Activated CD8-positive, alpha-beta T cell treated with anti-CD3 and anti-CD28 coated beads for 36 hours (primary cell): ENCODE results near the gene CAMTA1. TPM values are rescaled to one million over a fixed set of nuclear protein-coding genes. Genes with fewer than 3 reads are reported as not detected.

ENCODE experiments used
- ATAC-seq: fragments of 200-7000 bp; cut with Tn5 transposase; one replicate; pipeline ENCODE4 v1.10.0; 2021; ENCODE audit warnings: mild to moderate bottlenecking, moderate library complexity
- CTCF ChIA-PET: fragments of 350-600 bp; sonication (Branson Sonifier 250); formaldehyde crosslinking; loops from one replicate; lab custom pipeline; 2021; ENCODE audit warnings: antibody characterized with exemption; lab: Charles Lee
- POLR2A ChIA-PET: fragments of 350-600 bp; sonication (Branson Sonifier 250); formaldehyde crosslinking; loops from one replicate; lab custom pipeline; 2021; ENCODE audit warnings: antibody characterized with exemption; lab: Charles Lee
- DNase-seq: peaks from one replicate; pipeline ENCODE4 v3.0.0-alpha.2; 2020
- H3K27ac Mint-ChIP-seq: one replicate; pipeline ENCODE4 v1.8.0; 2021; ENCODE audit warnings: mild to moderate bottlenecking, mixed read lengths
- H3K27me3 Mint-ChIP-seq: one replicate; pipeline ENCODE4 v1.8.0; 2021; ENCODE audit warnings: mixed read lengths
- H3K36me3 Mint-ChIP-seq: one replicate; pipeline ENCODE4 v1.8.0; 2021; ENCODE audit warnings: low read depth, mixed read lengths
- H3K4me1 Mint-ChIP-seq: one replicate; pipeline ENCODE4 v1.8.0; 2021; ENCODE audit warnings: low read depth, mixed read lengths
- H3K4me3 Mint-ChIP-seq: one replicate; pipeline ENCODE4 v1.8.0; 2021; ENCODE audit warnings: mild to moderate bottlenecking, moderate library complexity, mixed read lengths
- H3K9me3 Mint-ChIP-seq: one replicate; pipeline ENCODE4 v1.8.0; 2021; ENCODE audit warnings: mixed read lengths
- intact Hi-C: fragments of 100-400 bp; cut with micrococcal nuclease; formaldehyde crosslinking; loops from one replicate; pipeline ENCODE4 v1.10.0; 2022
- total RNA-seq, 2 experiments: library from RNA; stranded (reverse); gene quantifications; one replicate each; pipeline ENCODE4 v1.2.3, GENCODE V29; 2021
- TF ChIP-seq, protein P1 (sequence below): fragments of 200-600 bp; IDR thresholded peaks from one replicate; pipeline ENCODE4 v1.8.0; 2022; ENCODE audit warnings: antibody characterized with exemption, mild to moderate bottlenecking

Gene CAMTA1
- total RNA-seq, 2 experiments from 2014 or later = 67.7 to 70.9 TPM

DNA sequence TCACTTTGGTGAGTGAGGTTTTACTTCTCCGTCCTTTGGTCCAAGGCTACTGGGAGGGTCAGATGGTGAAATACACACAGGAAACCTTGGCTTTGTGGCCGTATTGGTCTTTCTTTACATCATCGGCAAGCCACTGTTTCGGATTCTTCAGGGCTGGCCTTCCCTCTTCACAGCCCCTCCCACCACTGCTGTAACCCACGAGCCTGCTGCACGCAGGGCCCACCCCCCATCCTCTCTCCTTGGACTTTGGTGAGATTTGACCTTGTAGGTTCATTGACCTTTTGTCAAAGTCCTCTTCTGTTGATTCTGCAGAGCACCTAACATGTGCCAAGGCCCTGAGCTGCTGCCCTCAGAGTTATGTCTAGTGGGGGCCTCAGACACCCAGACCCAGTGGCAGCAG, 328.6 kb downstream of the CAMTA1 start:
- TF ChIP-seq, protein P1, sequence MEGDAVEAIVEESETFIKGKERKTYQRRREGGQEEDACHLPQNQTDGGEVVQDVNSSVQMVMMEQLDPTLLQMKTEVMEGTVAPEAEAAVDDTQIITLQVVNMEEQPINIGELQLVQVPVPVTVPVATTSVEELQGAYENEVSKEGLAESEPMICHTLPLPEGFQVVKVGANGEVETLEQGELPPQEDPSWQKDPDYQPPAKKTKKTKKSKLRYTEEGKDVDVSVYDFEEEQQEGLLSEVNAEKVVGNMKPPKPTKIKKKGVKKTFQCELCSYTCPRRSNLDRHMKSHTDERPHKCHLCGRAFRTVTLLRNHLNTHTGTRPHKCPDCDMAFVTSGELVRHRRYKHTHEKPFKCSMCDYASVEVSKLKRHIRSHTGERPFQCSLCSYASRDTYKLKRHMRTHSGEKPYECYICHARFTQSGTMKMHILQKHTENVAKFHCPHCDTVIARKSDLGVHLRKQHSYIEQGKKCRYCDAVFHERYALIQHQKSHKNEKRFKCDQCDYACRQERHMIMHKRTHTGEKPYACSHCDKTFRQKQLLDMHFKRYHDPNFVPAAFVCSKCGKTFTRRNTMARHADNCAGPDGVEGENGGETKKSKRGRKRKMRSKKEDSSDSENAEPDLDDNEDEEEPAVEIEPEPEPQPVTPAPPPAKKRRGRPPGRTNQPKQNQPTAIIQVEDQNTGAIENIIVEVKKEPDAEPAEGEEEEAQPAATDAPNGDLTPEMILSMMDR = no peak
- peaks cover 2% of the 10 kb centered on the region for H3K27me3 Mint-ChIP-seq
- no peak for ATAC-seq
- DNase-seq = no peak
- no peak overlapping the region for H3K4me3 Mint-ChIP-seq
- H3K36me3 Mint-ChIP-seq = no peaks in the 10 kb centered on the region
- ChIA-PET CTCF (no interaction called here), POLR2A (no interaction called here)
- H3K27ac Mint-ChIP-seq = no peak overlapping the region
- H3K9me3 Mint-ChIP-seq = peaks cover 4% of the 10 kb centered on the region
- no peaks in the 10 kb centered on the region for H3K4me1 Mint-ChIP-seq
- intact Hi-C loops = no loop called here

DNA sequence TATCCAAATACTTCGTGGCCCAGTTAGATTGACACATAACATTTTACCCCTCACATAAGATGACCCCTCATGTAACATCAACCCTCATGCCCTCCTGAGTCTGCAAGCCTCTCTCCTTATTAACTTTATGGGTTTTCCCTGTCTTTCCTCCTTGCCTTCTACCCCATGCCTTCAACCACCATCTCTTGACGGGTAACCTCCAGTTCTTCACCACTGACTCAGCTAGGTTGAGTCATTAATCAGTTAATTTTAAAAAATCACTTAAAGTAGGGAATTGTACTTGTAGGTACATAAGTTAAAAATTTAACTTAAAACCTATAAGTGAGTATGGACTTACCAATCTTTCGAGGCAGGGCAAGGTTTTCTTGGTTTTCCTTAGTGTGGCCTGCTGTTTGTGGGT, 330.7 kb downstream of the CAMTA1 start:
- ATAC-seq (no peak), DNase-seq (no peak)
- no peak overlapping the region for H3K4me3 Mint-ChIP-seq
- no peaks in the 10 kb centered on the region for H3K36me3 Mint-ChIP-seq
- H3K4me1 Mint-ChIP-seq = no peaks in the 10 kb centered on the region
- peaks cover 2% of the 10 kb centered on the region for H3K27me3 Mint-ChIP-seq
- peaks cover 4% of the 10 kb centered on the region for H3K9me3 Mint-ChIP-seq
- ChIA-PET POLR2A (no interaction called here), CTCF (no interaction called here)
- intact Hi-C loops = no loop called here
- TF ChIP-seq, protein P1 = no peak
- no peak overlapping the region for H3K27ac Mint-ChIP-seq

DNA sequence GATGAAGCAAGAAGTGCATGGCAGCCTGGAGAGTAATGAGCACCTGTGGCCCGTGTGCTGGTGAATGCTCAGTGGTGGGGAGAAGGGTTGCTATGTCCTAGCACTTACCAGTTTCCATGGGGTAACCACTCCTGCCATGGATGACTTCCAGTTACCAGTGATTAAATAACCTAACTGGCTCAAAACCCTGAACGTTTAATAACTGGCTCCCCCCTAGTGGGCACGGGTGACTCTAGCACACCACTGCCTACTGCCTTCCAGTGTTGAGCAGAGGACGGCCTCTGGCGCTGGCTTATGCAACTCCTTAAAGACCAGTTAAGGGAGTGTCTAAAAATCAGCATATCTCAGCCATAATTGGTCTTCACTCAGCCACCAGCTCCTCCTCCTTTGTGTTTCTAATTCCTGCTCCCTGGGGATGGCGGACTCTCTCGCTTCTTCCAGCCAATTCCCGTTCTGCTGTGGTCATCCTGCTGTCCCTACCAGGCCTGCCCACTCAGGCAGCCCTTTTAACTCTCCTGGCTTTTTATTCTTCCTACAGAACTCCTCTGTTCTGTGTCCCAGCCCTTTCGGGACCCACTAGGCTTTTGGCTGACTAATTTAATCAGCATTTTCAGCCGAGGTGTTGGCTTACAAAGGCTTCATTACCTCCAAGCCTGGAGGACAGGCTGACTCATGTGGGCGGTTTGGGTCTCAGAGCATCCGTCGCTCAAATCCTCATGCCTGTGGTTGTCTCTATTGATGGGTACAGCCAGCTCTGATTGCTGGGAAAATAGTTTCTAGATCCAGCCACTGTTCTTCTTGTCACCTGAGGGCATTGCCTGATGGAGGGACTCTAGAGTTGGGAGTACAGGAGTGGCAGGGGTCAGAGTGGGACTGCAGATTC, 332.4 kb downstream of the CAMTA1 start:
- Mint-ChIP-seq H3K36me3 (no peaks in the 10 kb centered on the region), H3K4me3 (no peak overlapping the region), H3K27ac (no peak overlapping the region), H3K27me3 (peaks cover 1% of the 10 kb centered on the region), H3K9me3 (peaks cover 4% of the 10 kb centered on the region), H3K4me1 (no peaks in the 10 kb centered on the region)
- TF ChIP-seq, protein P1 = no peak
- DNase-seq (no peak), ATAC-seq (no peak)
- CTCF ChIA-PET = no interaction called here
- intact Hi-C loops = no loop called here
- POLR2A ChIA-PET = no interaction called here

DNA sequence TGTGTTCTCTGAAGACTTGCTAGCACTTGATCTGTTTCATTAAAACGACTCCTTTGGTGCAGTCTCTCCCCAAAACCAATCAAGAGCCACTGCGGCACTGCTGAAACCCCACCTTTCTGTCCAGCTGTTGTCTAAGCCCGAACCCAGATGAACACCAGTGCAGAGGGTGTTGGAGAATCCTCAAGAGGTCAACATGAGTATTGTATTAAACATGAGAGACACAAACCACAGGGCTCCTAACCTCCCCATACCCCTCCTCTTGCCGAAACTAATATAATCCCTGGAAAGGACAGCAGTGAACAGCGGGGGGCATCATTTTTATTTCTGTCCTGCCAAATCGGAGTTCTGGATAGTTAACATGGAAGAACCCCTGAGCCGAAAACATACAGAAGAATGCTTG, 333.9 kb downstream of the CAMTA1 start:
- intact Hi-C loops = no loop called here

More for the DNA sequence above, 333.9 kb downstream of the CAMTA1 start:
- H3K9me3 Mint-ChIP-seq = peaks cover 4% of the 10 kb centered on the region
- no peaks in the 10 kb centered on the region for H3K4me1 Mint-ChIP-seq
- TF ChIP-seq, protein P1 = no peak
- H3K27me3 Mint-ChIP-seq = peaks cover 1% of the 10 kb centered on the region
- no peaks in the 10 kb centered on the region for H3K36me3 Mint-ChIP-seq
- ChIA-PET POLR2A (no interaction called here), CTCF (no interaction called here)
- ATAC-seq = no peak
- no peak for DNase-seq
- H3K4me3 Mint-ChIP-seq = no peak overlapping the region
- no peak overlapping the region for H3K27ac Mint-ChIP-seq
